ENCODE data around the gene DNAI1. TPM values are rescaled to one million over a fixed set of nuclear protein-coding genes. Genes with fewer than 3 reads are reported as not detected.

DNAI1 gene
- total RNA-seq, 2 donors from 2014 or later = not detected

- peak overlapping the region; percentile 81 for H3K4me3 ChIP-seq
- no peaks in the 10 kb centered on the region for H3K27me3 ChIP-seq (replicated peaks; ENCODE audit: insufficient read depth)
- H3K9me3 ChIP-seq = no peaks in the 10 kb centered on the region
- H3K27ac ChIP-seq = peak overlapping the region; percentile 60 to 78
- TF ChIP-seq CTCF (IDR thresholded peaks at IDR 0.05) = no peak
- ATAC-seq (ENCODE audit: insufficient number of reproducible peaks, low FRiP score, low read depth) (no peak), DNase-seq (ENCODE audit: low spot score) (peak; percentile 21)
- H3K36me3 ChIP-seq = no peaks in the 10 kb centered on the region
- peaks cover 10 to 21% of the 10 kb centered on the region in 2 donors for H3K4me1 ChIP-seq (ENCODE audit: control insufficient read depth in 1 of 2, low read depth in 2 of 2)
These were observed 1.2 kb upstream of the DNAI1 start for GRCh38 chr9:34457266-34458012.

GRCh38 chr9:34458959-34459340, 345 bp downstream of the DNAI1 start:
- Histone ChIP-seq H3K9me3 (no peaks in the 10 kb centered on the region), H3K4me1 (ENCODE audit: control insufficient read depth in 1 of 2, low read depth in 2 of 2) (peaks cover 14 to 28% of the 10 kb centered on the region in 2 donors), H3K4me3 (peak overlapping the region; percentile 81), H3K27ac (no peak overlapping the region), H3K36me3 (no peaks in the 10 kb centered on the region), H3K27me3 (replicated peaks; ENCODE audit: insufficient read depth) (no peaks in the 10 kb centered on the region)
- no peak for ATAC-seq (ENCODE audit: insufficient number of reproducible peaks, low FRiP score, low read depth)
- TF ChIP-seq CTCF (IDR thresholded peaks at IDR 0.05) = no peak
- DNase-seq (ENCODE audit: low spot score) = no peak

DNA sequence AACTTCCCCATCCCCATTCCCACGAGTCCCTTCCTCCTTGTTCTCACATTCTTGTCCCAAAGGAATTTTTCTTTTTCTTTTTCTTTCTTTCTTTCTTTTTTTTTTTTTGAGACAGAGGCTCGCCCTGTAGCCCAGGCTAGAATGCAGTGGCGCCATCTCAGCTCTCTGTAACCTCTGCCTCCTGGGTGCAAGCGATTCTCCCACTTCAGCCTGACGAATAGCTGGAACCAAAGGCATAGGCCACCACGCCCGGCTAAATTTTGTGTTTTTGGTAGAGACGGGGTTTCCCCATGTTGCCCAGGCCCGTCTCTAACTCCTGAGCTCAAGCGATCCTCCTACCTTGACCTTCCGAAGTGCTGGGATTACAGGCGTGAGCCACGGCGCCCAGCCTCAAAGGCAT, 751 bp downstream of the DNAI1 start:
- Histone ChIP-seq H3K27ac (no peak overlapping the region), H3K36me3 (no peaks in the 10 kb centered on the region), H3K4me1 (ENCODE audit: control insufficient read depth in 1 of 2, low read depth in 2 of 2) (peaks cover 11 to 30% of the 10 kb centered on the region in 2 donors), H3K9me3 (no peaks in the 10 kb centered on the region), H3K4me3 (no peak overlapping the region), H3K27me3 (replicated peaks; ENCODE audit: insufficient read depth) (no peaks in the 10 kb centered on the region)
- ATAC-seq (ENCODE audit: insufficient number of reproducible peaks, low FRiP score, low read depth) (no peak), DNase-seq (ENCODE audit: low spot score) (no peak)
- TF ChIP-seq CTCF (IDR thresholded peaks at IDR 0.05) = no peak

DNA sequence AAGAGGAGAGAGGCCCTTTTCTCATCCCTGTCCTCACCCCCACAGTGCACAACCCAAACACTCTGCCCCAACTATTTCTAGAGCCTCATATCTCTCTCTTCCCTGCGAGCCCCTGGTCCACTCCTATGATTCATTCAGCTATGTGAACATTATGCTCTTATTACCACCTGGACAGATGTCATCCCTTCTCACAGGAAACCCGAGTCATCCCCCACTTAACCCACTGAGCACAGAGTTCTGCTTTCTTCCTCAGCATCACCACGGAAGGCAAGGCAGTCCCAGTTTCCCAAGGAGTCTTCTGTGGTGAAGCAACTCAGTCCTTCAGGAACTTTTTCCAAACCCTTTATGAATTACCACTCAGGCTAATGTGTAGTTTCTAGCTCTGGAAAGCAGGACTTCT, 1.3 kb downstream of the DNAI1 start:
- Histone ChIP-seq H3K27me3 (replicated peaks; ENCODE audit: insufficient read depth) (no peaks in the 10 kb centered on the region), H3K9me3 (no peaks in the 10 kb centered on the region), H3K27ac (no peak overlapping the region), H3K4me1 (ENCODE audit: control insufficient read depth in 1 of 2, low read depth in 2 of 2) (peaks cover 11 to 30% of the 10 kb centered on the region in 2 donors), H3K4me3 (no peak overlapping the region), H3K36me3 (no peaks in the 10 kb centered on the region)
- TF ChIP-seq CTCF (IDR thresholded peaks at IDR 0.05) = no peak
- DNase-seq (ENCODE audit: low spot score) (no peak), ATAC-seq (ENCODE audit: insufficient number of reproducible peaks, low FRiP score, low read depth) (no peak)

GRCh38 chr9:34463098-34463900, 4.7 kb downstream of the DNAI1 start:
- peak; percentile 23 for DNase-seq (ENCODE audit: low spot score)

More at GRCh38 chr9:34463098-34463900, 4.7 kb downstream of the DNAI1 start:
- peak; percentile 64 for ATAC-seq (ENCODE audit: insufficient number of reproducible peaks, low FRiP score, low read depth)
- Histone ChIP-seq H3K9me3 (no peaks in the 10 kb centered on the region), H3K4me1 (ENCODE audit: control insufficient read depth in 1 of 2, low read depth in 2 of 2) (peaks cover 5 to 14% of the 10 kb centered on the region in 2 donors), H3K36me3 (no peaks in the 10 kb centered on the region), H3K27ac (peak overlapping the region; percentile 3 to 46), H3K27me3 (replicated peaks; ENCODE audit: insufficient read depth) (no peaks in the 10 kb centered on the region), H3K4me3 (no peak overlapping the region)
- TF ChIP-seq CTCF (IDR thresholded peaks at IDR 0.05) = no peak
